Epithelial cell of alveolus of lung (primary cell): ENCODE results near the gene UBE2E3. TPM values are rescaled to one million over a fixed set of nuclear protein-coding genes. Genes with fewer than 3 reads are reported as not detected.

ENCODE experiments used
- total RNA-seq: library from RNA; depleted of rRNA; stranded (reverse); fragments of >200 nt; gene quantifications from 2 replicates; pipeline ENCODE4 v1.2.1, GENCODE V29; 2015

Gene UBE2E3
- total RNA-seq, result 95.0 and 177 TPM in 2 replicates

GRCh38 chr2:180980106-180980942 is at the start of gene UBE2E3:
Gene UBE2E3, plus strand, starts transcription at chr2:180980605. Its CDS starts 1,438 bp downstream, at chr2:180982043.

